ENCODE measurements around the gene ZBED2.

DNA sequence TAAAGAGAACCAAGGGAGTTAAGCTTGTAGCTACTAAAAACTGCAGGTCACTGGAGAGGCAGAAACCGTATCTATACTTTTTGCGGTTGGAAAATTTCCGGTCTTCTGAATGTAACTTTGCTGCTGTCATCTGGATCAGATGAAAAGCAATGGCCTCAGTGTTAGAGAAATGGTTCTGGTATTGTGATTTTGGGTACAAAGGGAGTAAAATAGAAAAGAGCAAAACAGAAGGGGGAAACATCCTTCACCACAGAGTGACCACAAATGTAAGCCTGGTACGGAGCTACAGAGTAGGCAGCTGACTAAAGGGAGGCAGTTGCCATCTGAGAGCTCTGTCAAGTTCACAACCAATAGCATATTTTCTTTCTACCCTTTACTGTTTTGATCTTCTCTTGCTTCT lies 47.5 kb downstream of the ZBED2 start:
- TF ChIP-seq, protein P1, sequence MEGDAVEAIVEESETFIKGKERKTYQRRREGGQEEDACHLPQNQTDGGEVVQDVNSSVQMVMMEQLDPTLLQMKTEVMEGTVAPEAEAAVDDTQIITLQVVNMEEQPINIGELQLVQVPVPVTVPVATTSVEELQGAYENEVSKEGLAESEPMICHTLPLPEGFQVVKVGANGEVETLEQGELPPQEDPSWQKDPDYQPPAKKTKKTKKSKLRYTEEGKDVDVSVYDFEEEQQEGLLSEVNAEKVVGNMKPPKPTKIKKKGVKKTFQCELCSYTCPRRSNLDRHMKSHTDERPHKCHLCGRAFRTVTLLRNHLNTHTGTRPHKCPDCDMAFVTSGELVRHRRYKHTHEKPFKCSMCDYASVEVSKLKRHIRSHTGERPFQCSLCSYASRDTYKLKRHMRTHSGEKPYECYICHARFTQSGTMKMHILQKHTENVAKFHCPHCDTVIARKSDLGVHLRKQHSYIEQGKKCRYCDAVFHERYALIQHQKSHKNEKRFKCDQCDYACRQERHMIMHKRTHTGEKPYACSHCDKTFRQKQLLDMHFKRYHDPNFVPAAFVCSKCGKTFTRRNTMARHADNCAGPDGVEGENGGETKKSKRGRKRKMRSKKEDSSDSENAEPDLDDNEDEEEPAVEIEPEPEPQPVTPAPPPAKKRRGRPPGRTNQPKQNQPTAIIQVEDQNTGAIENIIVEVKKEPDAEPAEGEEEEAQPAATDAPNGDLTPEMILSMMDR (conservative IDR thresholded peaks at IDR 0.05): no peak
- no peak for TF ChIP-seq EZH2 (IDR thresholded peaks at IDR 0.05; ENCODE audit: low read depth)

All from PC-9 (cell line).